Vagina (tissue), 2 donors: ENCODE data around the gene IPO4. TPM values are rescaled to one million over a fixed set of nuclear protein-coding genes. Genes with fewer than 3 reads are reported as not detected.

Source experiments
- DNase-seq, 2 donors: peaks; one replicate each; pipeline ENCODE4 v3.0.0-alpha.2; 2017; ENCODE audit errors: extremely low spot score in 2 of 2
- H3K27ac ChIP-seq: fragments of 200-600 bp; sonication (generic); one replicate; pipeline ENCODE4 v1.5.1; 2019
- H3K27me3 ChIP-seq: fragments of 200-600 bp; sonication (generic); one replicate; pipeline ENCODE4 v1.5.1; 2019
- H3K36me3 ChIP-seq, 2 donors: fragments of 200-600 bp; sonication (generic); one replicate each; pipeline ENCODE4 v1.5.1; 2017 to 2019
- H3K4me1 ChIP-seq: fragments of 200-600 bp; sonication (generic); one replicate; pipeline ENCODE4 v1.5.1; 2019
- H3K4me3 ChIP-seq, 2 donors: fragments of 200-600 bp; sonication (generic); 1 replicate in 1 of 2; 2 replicates in 1 of 2; pipeline ENCODE4 v1.5.1; 2016 to 2019
- H3K9me3 ChIP-seq: fragments of 200-600 bp; sonication (generic); one replicate; pipeline ENCODE4 v1.5.1; 2019
- CTCF ChIP-seq, 3 experiments: fragments of 450-650 bp in 2 of 3; fragments of 200-600 bp in 1 of 3; sonication (generic) in 1 of 3; IDR thresholded peaks; one replicate each; pipeline ENCODE4 v1.5.1; 2017 to 2019; ENCODE audit warnings: antibody characterized with exemption in 3 of 3, mild to moderate bottlenecking in 2 of 3, moderate library complexity in 2 of 3
- POLR2A ChIP-seq, 2 donors: fragments of 450-650 bp; IDR thresholded peaks; one replicate each; pipeline ENCODE4 v1.6.1; 2017; ENCODE audit warnings: antibody characterized with exemption in 2 of 2, mild to moderate bottlenecking in 2 of 2, moderate library complexity in 2 of 2
- POLR2AphosphoS5 ChIP-seq, 2 donors: sonication (generic); formaldehyde crosslinking; IDR thresholded peaks; one replicate each; pipeline ENCODE4 v1.9.0; 2017; ENCODE audit warnings: antibody characterized with exemption in 2 of 2, mild to moderate bottlenecking in 2 of 2, low read depth in 1 of 2; ENCODE audit not compliant: insufficient read depth in 1 of 2
- intact Hi-C: fragments of 100-400 bp; cut with DNase I; formaldehyde crosslinking; loops from one replicate; pipeline ENCODE4 v1.15.1; 2023
- total RNA-seq: library from RNA; depleted of rRNA; stranded (reverse); fragments of >200 nt; gene quantifications from one replicate; pipeline ENCODE4 v1.2.3, GENCODE V29; 2016

IPO4 gene
- total RNA-seq, 1 donor from 2014 or later, result 28.5 TPM

- H3K9me3 ChIP-seq, result no peaks in the 10 kb centered on the region
- no peak for DNase-seq
- H3K27me3 ChIP-seq, result no peaks in the 10 kb centered on the region
- peak overlapping the region; percentile 66 to 76 for H3K4me3 ChIP-seq
- peak overlapping the region; percentile 89 for H3K27ac ChIP-seq
- H3K4me1 ChIP-seq, result peaks cover 45% of the 10 kb centered on the region
- TF ChIP-seq POLR2AphosphoS5 (IDR thresholded peaks at IDR 0.05; ENCODE audit: insufficient read depth in 1 of 2, low read depth in 1 of 2) (no peak), CTCF (IDR thresholded peaks at IDR 0.05) (no peak), POLR2A (IDR thresholded peaks at IDR 0.05) (no peak)
- intact Hi-C loops, result no loop called here
- H3K36me3 ChIP-seq, result peaks cover 4 to 21% of the 10 kb centered on the region in 2 donors
Measured at GRCh38 chr14:24213866-24214662, 25.4 kb upstream of the IPO4 start.

- peaks cover 4 to 21% of the 10 kb centered on the region in 2 donors for H3K36me3 ChIP-seq
Measured at GRCh38 chr14:24212924-24213865, 24.6 kb upstream of the IPO4 start, which contains the start of gene CHMP4A. Gene CHMP4A, minus strand, starts transcription at chr14:24213488. Its CDS starts 49 bp downstream, at chr14:24213439.

GRCh38 chr14:24211311-24211710 lies 22.7 kb upstream of the IPO4 start:
- Histone ChIP-seq H3K36me3 (peaks cover 4 to 21% of the 10 kb centered on the region in 2 donors), H3K9me3 (no peaks in the 10 kb centered on the region), H3K27ac (no peak overlapping the region), H3K4me3 (no peak overlapping the region), H3K4me1 (peaks cover 44% of the 10 kb centered on the region), H3K27me3 (no peaks in the 10 kb centered on the region)
- intact Hi-C loops, result no loop called here
- TF ChIP-seq CTCF (IDR thresholded peaks at IDR 0.05) (no peak), POLR2A (IDR thresholded peaks at IDR 0.05) (no peak), POLR2AphosphoS5 (IDR thresholded peaks at IDR 0.05; ENCODE audit: insufficient read depth in 1 of 2, low read depth in 1 of 2) (no peak)
- DNase-seq, result no peak

More at GRCh38 chr14:24212924-24213865, 24.6 kb upstream of the IPO4 start, which contains the start of gene CHMP4A:
- Histone ChIP-seq H3K4me3 (peak within 1 kb of the TSS; percentile 66 to 76), H3K4me1 (peaks cover 45% of the 10 kb centered on the region), H3K27me3 (no peaks in the 10 kb centered on the region), H3K9me3 (no peaks in the 10 kb centered on the region), H3K27ac (peak within 1 kb of the TSS; percentile 86)
- TF ChIP-seq CTCF (IDR thresholded peaks at IDR 0.05), result peak in 2 of 3 experiments; percentile 6 to 15
- peak; percentile 86 to 100 for TF ChIP-seq POLR2AphosphoS5 (IDR thresholded peaks at IDR 0.05; ENCODE audit: insufficient read depth in 1 of 2, low read depth in 1 of 2)
- TF ChIP-seq POLR2A (IDR thresholded peaks at IDR 0.05), result peak in 1 of 2 donors; percentile 89
- DNase-seq, result peak in 1 of 2 donors; percentile 98
- intact Hi-C loops, result no loop called here

- Histone ChIP-seq H3K36me3 (peaks cover 4 to 26% of the 10 kb centered on the region in 2 donors), H3K4me3 (no peak overlapping the region), H3K27ac (no peak overlapping the region), H3K9me3 (no peaks in the 10 kb centered on the region), H3K4me1 (peaks cover 20% of the 10 kb centered on the region), H3K27me3 (no peaks in the 10 kb centered on the region)
- intact Hi-C loops, result no loop called here
- no peak for DNase-seq
- no peak for TF ChIP-seq POLR2A (IDR thresholded peaks at IDR 0.05)
- TF ChIP-seq POLR2AphosphoS5 (IDR thresholded peaks at IDR 0.05; ENCODE audit: insufficient read depth in 1 of 2, low read depth in 1 of 2), result no peak
- no peak for TF ChIP-seq CTCF (IDR thresholded peaks at IDR 0.05)
Measured at GRCh38 chr14:24207625-24208024, 19.0 kb upstream of the IPO4 start.
